GM18873 (cell line): ENCODE data around the gene IPP.
A peak's percentile ranks its signal among the peaks of the same experiment; 100 is the strongest.
"Not testable (repeated sequence)": the region's sequence is repeated elsewhere in the genome, so short reads cannot be mapped to it uniquely, and the experiment has no call there.

Source experiments
- ATAC-seq: cut with Tn5 transposase; IDR thresholded peaks from one replicate; pipeline ENCODE4 v1.9.1; 2021; ENCODE audit warnings: mild to moderate bottlenecking, moderate library complexity, moderate number of reproducible peaks; ENCODE audit not compliant: unreplicated experiment, low FRiP score

Gene IPP

DNA sequence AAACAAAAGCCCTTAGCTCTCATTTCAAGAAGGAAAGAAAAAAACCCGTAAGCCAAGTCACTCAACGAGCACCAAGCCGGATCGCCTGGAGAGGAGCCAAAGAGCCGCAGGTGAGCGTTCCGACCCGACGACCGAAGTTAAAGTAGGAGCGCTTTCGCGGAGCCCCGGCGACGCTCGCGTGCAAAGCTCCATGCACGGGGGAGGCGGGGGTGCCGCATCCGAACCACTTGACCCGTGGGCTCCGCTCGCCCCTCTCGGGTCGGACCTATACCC, 64.5 kb downstream of the IPP start:
- peak; percentile 10 for ATAC-seq

DNA sequence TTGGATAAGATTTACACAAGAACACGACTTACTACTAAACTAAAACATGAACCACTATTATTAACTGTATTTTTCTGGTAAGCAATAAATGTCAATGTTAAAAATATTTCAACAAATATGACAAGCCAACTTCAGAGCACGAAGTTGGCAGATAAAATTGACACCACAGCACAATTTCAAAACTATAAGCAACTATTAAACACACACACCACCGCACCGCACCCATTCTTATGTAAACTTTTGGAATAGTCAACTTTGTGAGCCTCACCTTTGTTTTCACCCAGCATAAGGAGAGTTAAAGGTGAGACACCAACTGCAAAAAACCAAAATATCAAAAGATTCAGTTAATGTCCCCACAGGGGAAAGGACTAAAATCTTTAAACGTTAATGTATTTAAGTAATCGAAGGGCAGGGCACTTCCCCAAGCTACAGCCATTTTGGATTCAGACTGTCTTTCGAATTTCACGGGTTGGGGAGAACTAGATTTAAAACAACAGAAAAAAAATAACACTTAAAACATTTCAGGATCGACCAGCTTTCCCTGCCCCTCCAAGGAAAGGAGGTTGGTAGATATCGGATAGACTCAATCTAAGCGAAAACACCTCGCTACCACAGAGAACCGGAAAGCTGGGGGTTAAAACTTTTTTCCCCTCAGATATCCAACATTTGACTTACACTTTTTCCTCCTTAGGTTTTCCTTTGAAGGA, 65.0 kb downstream of the IPP start:
- no peak for ATAC-seq

DNA sequence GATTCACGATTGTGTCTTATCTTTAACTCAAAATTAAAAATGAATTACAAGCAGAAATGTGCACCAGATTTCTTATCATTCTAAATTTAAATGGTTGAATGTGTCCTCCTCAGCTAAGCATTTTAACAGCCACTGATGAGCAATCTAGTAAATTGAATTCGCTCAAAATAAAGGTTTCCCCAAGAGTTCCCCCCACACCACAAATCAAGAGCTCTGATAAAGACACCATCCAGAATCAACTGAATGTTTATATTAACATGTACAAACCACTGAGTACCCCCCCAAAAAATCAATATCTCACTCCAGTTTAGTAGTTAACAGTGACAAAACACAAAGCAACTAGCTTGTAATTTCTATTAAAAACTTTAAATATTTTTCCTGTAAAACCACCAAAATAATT, 66.1 kb downstream of the IPP start:
- no peak for ATAC-seq

DNA sequence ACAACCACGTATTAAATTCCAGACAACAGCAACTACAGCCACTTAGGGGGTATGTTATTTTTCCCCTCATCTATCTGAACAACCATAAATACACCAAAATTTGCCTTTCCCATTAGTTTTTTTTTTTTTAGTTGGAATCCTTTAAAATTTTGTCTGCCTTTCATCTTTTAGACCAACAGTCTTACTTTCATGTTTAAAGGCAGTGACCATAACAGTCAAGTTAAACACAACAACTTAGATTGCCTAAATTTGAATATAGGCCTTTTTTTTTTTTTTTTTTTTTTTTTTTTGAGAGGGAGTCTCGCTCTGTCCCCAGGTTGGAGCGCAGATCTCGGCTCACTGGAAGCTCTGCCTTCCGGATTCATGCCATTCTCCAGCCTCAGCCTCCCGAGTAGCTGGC, 67.5 kb downstream of the IPP start:
- ATAC-seq, result no peak

DNA sequence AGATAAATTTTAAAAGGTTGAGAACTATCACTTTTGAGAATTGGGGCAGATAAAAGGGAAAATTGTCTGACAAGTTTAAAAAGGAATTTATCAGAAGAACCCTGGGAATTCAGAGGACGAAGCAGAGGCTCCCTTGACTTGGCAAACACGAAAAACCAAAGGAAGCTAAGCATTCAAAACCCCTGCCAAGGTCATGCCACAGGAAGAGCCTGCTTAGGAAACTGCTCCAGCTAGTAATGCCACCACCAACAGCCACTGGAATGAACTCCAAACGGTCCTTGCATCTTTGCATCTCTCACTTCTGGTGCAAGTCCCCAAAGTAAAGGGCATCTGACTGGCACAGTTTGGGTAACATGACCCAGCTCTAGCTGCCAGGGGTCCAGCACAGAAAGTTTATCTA, 71.3 kb downstream of the IPP start:
- ATAC-seq, result no peak

DNA sequence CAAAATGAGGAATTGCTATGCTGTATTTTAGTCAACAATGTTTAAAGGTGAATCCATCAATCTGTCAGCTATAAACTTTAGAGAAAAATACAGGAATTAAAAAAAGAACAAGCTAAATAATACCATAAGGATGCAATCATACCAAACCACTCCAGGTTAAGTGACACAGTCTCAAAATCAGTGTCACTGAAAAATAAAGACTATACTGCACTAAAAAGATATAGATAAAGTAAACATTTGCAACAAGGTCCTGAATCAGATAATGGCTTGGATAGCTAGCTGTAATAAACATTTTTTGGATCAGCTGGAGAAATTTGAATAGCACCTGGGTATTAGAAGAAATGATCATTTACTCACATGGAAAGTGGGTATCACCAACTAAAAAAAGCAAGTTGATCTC, 72.0 kb downstream of the IPP start:
- ATAC-seq, result no peak

DNA sequence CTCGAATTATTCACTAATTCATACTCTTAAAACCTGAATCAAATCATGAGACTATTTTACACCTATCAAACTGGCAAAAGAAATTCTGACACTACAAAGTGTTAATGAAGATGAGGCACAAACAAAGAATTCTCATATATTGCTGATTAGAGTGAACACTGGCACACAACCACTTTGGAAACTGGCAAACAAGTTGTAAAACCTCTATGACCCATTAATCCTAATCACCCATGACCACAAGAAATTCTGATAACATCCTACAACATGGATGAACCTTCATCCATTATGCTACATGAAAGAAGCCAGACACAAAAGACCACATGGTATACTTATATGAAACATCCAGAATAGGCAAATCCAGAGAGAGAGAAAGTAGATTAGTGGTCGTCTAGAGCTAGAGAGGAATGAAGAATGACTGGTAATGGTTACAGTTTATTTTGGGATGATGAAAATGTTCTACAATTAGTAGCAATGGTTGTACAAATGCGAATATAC, 72.7 kb downstream of the IPP start:
- no peak for ATAC-seq

DNA sequence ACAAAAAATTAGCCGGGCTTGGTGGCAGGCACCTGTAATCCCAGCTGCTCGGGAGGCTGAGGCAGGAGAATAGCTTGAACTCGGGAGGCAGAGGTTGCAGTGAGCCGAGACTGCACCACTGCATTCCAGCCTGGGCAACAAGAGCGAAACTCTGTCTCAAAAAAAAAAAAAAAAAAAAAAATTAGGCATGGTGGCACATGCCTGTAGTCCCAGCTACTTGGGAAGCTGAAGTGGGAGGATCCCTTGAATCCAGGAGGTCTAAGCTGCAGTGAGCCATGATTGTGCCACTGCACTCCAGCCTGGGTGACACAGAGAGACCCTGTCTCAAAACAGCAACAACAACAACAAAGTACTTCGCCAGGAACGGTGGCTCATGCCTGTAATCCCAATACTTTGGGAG, 73.9 kb downstream of the IPP start:
- not testable (repeated sequence) for ATAC-seq

DNA sequence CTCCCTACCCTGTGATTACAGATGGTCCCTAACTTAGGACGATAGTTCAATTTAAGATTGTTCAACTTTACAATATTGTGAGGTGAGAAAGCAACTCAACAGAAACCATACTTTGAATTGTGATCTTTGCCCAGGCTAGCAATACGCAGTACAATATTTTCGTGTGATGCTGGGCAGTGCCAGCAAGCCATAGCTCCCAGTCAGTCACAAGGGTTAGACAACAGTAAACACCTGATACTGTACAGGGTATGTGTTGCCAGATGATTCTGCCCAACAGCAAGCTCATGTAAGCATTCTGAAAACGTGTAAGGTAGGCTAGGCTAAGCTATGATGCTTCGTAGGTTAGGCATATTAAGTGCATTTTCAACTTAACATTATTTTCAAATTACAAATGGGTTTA, 76.0 kb downstream of the IPP start:
- ATAC-seq, result no peak

DNA sequence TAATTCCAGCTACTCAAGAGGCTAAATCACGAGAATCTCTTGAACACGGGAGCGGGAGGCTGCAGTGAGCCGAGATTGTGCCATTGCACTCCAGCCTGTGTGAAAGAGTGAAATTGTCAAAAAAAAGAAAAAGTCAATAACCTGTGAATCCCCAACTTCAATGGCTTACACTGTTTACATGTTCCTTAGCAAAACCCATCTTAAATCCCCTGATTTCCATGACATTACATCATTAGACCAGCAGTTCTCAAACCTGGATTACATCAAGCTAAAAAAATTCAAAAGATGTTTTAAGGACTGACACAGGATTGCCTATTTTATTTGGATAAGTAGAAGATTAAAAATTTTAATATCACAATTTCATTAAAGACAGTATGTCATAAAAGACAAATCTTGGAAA, 76.5 kb downstream of the IPP start:
- ATAC-seq, result no peak

DNA sequence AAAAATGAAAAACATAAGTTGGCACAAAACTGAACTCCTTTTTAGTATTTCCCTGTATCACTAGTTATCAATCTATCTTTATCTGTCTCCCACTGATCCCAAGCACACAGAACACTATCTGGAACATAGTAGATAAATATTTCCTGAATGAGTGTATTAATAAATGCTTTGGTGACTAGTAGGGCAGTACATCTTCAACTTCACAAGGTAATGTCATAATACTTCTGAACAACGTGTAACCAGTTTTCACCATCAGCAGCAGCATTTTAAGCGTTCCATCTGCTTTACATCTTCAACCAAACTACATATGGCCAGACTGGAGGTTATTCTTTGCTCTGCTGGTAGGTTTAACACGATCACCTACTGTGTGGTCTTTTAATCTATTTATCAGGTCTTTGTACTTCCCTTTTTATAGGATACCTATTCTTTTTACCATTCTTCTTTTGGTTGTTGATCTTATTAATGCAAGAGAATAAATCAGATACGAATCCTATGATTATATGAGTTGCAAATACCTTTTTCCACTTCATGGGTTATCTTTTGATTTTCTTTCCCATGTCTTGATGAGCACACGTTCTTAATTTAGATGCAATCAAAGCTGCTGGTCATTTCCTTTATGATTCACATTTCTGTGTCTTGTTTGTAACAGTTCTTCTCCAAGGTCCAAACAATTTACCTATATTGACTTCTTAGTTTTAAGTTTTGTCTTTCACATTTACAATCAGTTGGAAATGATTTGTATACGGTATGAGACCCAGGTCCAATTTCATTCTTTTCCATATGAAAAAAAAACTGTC, 80.4 kb downstream of the IPP start:
- ATAC-seq, result no peak

DNA sequence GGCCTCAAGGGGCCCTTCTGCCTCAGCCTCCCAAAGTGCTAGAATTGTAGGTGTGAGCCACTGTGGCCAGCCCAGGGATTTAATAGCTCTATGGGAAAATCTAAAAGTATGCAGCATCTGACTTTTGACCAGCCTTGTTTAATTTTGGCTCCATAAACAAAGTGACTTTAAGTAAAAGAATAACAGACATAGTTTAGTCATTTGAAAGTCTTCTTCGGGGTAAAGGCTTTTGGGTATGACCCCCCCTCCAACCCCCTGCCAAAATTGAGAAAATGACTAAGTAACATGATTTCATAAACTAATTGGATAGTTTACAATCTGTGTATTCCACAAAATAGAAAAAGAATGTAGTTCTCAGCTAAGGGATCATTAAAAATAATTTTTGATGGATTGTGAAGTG, 81.1 kb downstream of the IPP start:
- ATAC-seq, result no peak

DNA sequence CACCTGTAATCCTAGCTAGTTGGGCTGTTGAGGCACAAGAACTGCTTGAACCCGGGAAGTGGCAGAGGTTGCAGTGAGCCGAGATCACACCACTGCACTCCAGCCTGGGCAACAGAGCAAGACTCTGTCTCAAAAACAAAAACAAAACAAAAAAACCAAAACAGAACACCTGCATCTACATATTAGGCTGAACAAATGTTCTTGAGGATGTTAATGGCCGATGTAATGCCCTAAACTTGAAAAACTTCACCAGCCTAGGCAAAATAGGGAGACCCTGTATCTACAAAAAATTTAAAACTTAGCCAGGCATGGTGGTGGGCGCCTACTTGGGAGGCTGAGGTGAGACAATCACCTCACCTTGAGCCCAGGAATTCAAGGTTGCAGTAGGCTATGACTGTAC, 81.9 kb downstream of the IPP start:
- no peak for ATAC-seq

DNA sequence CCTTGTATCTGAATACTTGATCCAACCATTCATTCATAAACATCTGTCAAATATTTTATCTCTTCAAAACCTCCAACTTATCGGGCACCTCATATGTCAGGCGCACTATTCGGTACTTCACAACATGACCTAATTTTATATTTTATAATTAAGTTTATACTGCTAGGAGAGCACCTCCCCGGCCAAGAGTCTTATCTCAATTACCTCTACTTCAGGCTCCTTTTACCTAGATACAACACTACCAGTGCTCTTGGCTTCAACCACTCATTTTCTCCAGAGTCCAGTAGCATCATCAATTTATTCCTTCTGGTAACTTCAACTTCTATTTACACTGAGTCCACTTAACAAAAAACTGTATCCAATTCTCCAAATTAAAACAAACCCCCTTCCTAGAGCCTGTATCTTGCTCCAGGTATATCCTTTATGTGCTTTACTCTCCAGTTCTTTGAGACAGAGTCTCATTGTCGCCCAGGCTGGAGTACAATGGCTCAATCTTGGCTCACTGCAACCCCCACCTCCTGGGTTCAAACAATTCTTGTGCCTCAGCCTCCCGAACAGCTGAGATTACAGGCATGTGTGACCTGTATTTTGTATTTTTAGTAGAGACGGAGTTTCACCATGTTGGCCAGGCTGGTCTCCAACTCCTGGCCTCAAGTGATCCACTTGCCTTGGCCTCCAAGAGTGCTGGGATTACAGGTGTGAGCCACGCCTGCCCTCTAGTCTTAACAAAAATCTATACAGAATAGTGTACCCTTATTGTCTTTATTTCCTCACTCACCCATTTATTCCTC, 82.9 kb downstream of the IPP start:
- ATAC-seq, result no peak

DNA sequence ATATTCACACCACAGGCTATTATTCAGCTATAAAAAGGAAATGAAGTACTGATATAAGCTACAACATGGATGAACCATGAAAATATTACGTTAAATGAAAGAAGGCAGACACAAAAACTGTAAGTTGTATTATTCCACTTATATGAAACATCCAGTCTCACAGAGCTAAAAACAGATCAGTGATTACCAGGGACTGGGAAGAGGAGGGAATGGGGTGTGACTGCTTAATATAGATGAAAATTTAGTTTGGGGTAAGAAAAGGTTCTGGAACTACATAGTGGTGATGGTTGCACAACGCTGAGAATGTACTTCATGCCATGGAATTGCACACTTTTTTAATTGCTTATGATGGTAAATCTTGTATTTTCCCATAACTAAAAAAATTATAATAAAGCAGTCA, 83.6 kb downstream of the IPP start:
- no peak for ATAC-seq

DNA sequence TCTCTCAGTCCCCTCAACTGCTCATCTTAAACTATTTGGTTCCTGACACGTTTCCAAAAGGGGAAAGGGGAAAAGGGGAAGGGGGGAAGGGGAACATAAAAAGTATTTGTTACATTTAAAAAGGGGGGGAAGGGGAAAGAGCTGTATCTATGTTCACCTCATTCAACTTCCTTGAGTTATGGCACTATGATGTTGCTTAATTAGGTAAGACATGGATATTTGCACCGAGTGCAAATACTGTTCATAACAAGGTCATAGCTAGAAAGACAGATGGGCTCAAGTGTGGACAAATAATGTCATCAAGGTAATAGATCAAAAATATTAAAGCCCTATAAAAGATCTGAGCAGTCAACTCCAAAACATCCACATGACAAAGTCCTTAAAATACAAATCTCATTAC, 90.1 kb downstream of the IPP start:
- ATAC-seq, result no peak

DNA sequence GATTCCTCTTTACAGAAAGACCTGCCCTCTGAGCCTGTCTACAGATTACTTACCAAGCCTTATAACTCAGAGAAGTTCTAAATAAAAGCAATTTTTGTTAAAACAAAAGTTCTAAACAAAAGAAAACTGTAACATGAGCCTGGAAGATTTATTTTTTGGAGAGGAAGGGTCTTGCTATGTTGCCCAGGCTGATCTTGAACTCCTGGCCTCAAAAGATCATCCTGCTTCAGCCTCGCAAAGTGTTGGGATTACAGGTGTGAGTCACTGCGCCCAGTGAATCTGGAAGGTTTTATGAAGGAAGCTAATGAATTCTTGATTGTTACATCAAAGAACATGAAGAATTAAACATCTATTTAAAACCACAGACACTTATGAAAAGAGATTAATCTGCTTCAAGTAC, 91.2 kb downstream of the IPP start:
- no peak for ATAC-seq

DNA sequence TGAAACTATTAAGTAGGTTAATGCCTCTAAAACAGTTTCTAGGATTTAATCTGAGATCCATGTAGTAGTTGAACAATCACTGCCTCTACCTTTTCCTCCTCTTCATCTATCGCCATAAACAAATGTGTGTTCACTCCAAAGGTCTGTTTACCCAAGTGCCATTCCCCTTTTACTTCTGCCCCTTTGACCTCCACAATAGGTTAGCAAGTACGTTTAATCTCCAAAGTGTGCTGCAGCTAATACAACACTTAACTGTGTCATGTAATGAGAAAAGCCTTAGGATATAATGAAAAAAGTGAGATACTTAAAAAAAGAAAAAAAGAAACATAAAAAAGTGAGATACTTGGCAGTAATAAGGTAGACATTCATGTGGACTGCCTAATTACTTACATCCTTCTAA, 92.3 kb downstream of the IPP start:
- ATAC-seq, result no peak

DNA sequence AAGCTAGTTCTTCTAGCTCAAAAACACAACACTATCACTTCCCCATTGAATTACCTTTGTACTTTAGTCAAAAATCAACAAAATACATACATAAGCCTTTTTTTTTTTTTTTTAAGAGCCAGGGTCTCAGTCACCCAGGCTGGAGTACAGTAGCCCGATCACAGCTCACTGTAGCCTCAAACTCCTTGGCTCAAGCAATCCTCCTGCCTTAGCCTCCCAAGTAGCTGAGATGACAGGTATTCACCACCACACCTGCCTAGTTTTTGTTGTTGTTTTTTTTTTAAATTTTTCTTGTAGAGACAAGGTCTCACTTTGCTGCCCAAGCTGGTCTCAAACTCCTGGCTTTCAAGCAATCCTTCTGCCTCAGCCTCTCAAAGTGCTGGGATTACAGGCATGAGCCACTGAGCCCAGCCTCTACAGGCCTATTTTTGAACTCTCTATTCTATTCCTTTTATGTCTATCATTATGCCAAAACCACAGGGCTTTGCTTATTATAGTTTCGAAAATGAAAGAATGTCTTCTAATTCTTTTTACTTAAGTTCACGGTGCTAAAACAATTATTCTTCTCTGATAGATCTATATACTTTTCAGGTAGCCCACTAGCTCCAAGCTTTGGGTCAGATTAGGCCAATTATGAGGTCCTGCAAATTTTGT, 93.8 kb downstream of the IPP start:
- no peak for ATAC-seq

DNA sequence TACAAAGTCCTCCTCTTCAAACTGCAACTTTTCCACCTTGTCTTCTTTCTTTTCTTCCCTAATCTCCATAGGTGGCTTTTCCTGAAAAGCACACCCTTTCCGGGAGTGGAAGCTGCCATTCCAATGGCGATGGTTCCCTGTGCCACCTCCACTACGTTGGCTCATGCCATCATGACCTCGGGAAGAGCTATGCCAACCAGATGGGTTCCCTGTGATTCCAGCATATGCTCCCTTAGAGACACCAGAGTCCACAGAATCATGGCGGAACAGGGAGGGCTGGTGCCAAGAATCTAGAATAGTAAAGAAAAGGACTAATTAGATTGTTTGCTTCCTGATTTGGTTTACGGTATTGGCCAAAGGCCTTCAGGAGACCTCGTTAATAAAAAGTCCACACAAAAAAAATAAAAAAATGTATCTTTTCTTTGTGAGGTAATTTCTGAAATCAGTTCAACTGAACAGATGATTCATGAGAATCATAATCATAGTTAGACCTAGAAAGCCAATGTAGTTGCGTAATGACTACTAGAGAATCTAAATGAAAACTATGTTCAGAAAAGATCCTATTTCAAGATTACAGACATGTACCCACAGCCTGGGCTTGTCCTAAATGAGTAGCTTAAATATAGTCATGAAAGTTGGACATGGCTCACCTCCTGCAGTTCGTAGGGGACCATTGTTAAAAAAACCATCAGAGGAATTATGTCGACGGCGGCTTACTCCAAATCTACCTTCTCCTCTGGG, 95.7 kb downstream of the IPP start:
- no peak for ATAC-seq
